Upper lobe of left lung (tissue), 6 donors: Measurements from ENCODE around the gene SRSF8. TPM values are rescaled to one million over a fixed set of nuclear protein-coding genes. Genes with fewer than 3 reads are reported as not detected.
"Not testable (repeated sequence)": the region's sequence is repeated elsewhere in the genome, so short reads cannot be mapped to it uniquely, and the experiment has no call there.

Experiments
- ATAC-seq, 2 donors: fragments of 200-7000 bp; cut with Tn5 transposase; one replicate each; pipeline ENCODE4 v1.9.1; 2022; ENCODE audit warnings: mild to moderate bottlenecking in 2 of 2, moderate library complexity in 2 of 2; ENCODE audit not compliant: low FRiP score in 2 of 2
- DNase-seq, 2 donors: peaks; one replicate each; pipeline ENCODE4 v3.0.0-alpha.2; 2019 to 2020
- H3K27ac ChIP-seq, 4 donors: fragments of 200-600 bp; sonication (generic); one replicate each; pipeline ENCODE4 v1.5.1; 2016 to 2019
- H3K27me3 ChIP-seq, 4 donors: fragments of 200-600 bp; sonication (generic); one replicate each; pipeline ENCODE4 v1.5.1; 2017 to 2019
- H3K36me3 ChIP-seq, 4 donors: fragments of 200-600 bp; sonication (generic); one replicate each; pipeline ENCODE4 v1.5.1; 2016 to 2019
- H3K4me1 ChIP-seq, 4 donors: fragments of 200-600 bp; sonication (generic); one replicate each; pipeline ENCODE4 v1.5.1; 2018 to 2019
- H3K4me3 ChIP-seq, 4 donors: fragments of 200-600 bp; sonication (generic); one replicate each; pipeline ENCODE4 v1.5.1; 2017 to 2019; ENCODE audit warnings: mild to moderate bottlenecking in 2 of 4, moderate library complexity in 1 of 4
- H3K9me3 ChIP-seq, 4 donors: fragments of 200-600 bp; sonication (generic); one replicate each; pipeline ENCODE4 v1.5.1; 2018 to 2019
- EP300 ChIP-seq, 4 donors: sonication (generic); formaldehyde crosslinking; IDR thresholded peaks; one replicate each; pipeline ENCODE4 v1.5.1; 2017; ENCODE audit warnings: antibody characterized with exemption in 4 of 4, control low read depth in 2 of 4
- POLR2A ChIP-seq, 4 donors: fragments of 450-650 bp; IDR thresholded peaks; one replicate each; pipeline ENCODE4 v1.5.1; 2016 to 2017; ENCODE audit warnings: antibody characterized with exemption in 4 of 4, mild to moderate bottlenecking in 2 of 4
- POLR2AphosphoS5 ChIP-seq, 2 donors: sonication (generic); formaldehyde crosslinking; IDR thresholded peaks; one replicate each; pipeline ENCODE4 v1.5.1; 2017; ENCODE audit warnings: antibody characterized with exemption in 2 of 2
- WGBS, 2 donors: methylation state at CpG; one replicate each; pipeline ENCODE4 v1.1.5; 2017 to 2018; 5-methylcytosine and 5-hydroxymethylcytosine counted together
- total RNA-seq, 6 donors: library from RNA; depleted of rRNA in 4 of 6; stranded (reverse); fragments of >200 nt in 4 of 6; gene quantifications; one replicate each; pipeline versions ENCODE4 v1.1.0 to v1.2.1, GENCODE V29; 2016 to 2021
- TF ChIP-seq, protein P1 (sequence below), 6 experiments: fragments of 450-650 bp in 4 of 6; fragments of 200-600 bp in 2 of 6; sonication (generic) in 2 of 6; IDR thresholded peaks; one replicate each; pipeline ENCODE4 v1.5.1; 2016 to 2019; ENCODE audit warnings: antibody characterized with exemption in 6 of 6
- donor health status: DM: no; HTN: no; CAD: no; lungs with moderate emphysema.
- donor health status: DM: no; HTN: yes; CAD: no; lungs with severe emphysema.

SRSF8 gene
- total RNA-seq, 6 donors from 2014 or later: 16.8 to 42.9 (median 35.7) TPM

DNA sequence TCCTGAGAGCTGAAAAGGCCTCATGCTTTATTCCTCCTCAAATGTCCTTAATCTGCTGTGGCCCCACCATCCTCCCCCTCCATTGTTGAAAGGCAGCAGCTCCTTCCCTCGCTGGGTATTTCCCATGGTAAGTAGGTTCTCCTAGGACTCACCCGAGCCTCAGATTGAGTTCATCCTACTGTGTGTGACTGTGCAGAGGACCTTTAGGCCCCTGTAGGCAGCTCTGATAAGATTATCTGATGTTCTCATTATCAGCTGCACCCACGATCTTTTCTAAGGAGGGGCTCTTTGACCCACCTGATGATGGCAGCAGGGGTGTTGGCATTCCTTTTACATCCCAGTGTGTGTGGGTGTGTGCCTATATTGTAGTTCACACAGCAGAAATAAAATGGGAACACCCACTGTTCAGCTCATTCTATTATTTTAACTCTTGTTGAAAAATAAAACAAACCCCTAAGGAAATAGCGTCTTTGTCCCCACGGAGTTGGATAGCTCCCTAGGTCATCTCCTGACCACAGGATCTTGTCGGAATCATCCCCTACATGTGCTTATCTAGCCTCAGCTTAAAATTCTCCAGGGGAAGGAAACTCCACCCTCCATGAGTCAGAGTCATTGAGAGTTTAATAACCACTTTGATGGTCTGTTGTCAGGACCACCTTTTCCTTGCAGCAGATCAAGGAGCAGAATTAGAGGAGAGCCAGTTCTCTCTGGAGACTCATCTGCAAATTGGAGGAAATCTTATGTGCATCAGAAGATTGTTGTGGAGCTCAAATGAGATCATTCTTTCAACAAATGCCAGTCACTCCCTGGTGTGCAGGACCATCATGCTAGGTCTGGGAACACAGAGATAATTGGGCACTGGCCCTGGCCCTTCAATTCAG is 42.2 kb downstream of the SRSF8 start:
- DNase-seq: no peak
- Histone ChIP-seq H3K36me3 (peaks cover 0 to 7% (median 0%) of the 10 kb centered on the region in 4 donors), H3K4me1 (peaks cover 4 to 23% (median 14%) of the 10 kb centered on the region in 4 donors), H3K4me3 (no peak overlapping the region), H3K9me3 (no peaks in the 10 kb centered on the region), H3K27ac (peak overlapping the region; percentile 62 to 87 (median 75)), H3K27me3 (no peaks in the 10 kb centered on the region)
- 51 to 61% methylated on average over 6 of the region's 6 CpGs for WGBS, 2 donors
- TF ChIP-seq POLR2AphosphoS5 (IDR thresholded peaks at IDR 0.05) (peak in 1 of 2 donors; percentile 46), EP300 (IDR thresholded peaks at IDR 0.05) (peak in 2 of 4 donors; percentile 55 to 85), POLR2A (IDR thresholded peaks at IDR 0.05) (no peak)
- ATAC-seq: peak; percentile 24 to 42

DNA sequence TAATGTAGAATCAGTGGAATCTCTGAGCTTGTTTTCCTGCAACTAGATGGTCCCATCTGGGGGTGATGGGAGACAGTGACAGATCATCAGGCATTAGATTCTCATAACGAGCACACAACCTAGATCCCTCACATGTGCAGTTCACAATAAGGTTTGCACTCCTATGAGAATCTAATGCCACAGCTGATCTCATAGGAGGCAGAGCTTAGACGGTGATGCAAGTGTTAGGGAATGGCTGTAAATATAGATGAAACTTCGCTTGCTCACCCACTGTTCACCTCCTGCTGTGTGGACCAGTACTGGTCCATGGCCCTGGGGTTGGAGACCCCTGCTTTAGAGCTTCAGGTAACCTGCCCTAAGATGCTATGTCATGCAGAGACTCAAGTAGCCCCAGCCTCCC is 44.8 kb downstream of the SRSF8 start:
- H3K9me3 ChIP-seq, H3K4me3 ChIP-seq, ATAC-seq, DNase-seq, H3K27me3 ChIP-seq, H3K27ac ChIP-seq, H3K36me3 ChIP-seq: not testable (repeated sequence)
- 92 to 98% methylated on average over 3 of the region's 3 CpGs for WGBS, 2 donors
- H3K4me1 ChIP-seq: peaks cover 4 to 20% (median 14%) of the 10 kb centered on the region in 4 donors

DNA sequence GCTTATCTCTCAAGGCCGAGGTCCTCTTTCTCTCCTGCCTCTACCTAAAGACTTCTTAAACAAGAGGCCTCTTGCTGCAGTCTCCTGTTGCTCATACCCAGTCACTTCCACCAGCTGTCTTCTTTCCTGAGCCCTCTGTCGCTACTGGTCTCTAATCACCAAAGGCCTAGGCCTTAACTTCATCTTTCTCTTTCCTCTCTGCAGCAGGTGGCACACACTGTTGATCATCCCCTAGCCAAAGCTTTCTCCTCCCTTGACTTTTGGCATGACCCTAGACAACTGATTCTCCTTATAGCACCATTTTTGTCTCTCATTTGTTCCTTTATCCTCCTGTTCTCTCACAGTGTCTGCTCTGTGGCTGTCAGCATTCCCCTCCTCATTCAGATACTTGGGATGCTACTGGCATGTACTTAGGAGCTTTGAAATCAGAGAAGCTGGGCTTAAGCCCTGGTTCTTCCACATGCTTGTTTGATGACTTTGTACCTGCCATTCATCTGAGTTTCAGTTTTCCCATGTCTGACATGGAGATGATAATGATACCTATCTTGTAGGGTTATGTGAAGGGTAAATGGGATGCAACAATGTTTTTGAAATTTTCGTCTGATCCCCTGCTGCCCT is 45.3 kb downstream of the SRSF8 start:
- TF ChIP-seq EP300 (IDR thresholded peaks at IDR 0.05): no peak
- TF ChIP-seq, protein P1, sequence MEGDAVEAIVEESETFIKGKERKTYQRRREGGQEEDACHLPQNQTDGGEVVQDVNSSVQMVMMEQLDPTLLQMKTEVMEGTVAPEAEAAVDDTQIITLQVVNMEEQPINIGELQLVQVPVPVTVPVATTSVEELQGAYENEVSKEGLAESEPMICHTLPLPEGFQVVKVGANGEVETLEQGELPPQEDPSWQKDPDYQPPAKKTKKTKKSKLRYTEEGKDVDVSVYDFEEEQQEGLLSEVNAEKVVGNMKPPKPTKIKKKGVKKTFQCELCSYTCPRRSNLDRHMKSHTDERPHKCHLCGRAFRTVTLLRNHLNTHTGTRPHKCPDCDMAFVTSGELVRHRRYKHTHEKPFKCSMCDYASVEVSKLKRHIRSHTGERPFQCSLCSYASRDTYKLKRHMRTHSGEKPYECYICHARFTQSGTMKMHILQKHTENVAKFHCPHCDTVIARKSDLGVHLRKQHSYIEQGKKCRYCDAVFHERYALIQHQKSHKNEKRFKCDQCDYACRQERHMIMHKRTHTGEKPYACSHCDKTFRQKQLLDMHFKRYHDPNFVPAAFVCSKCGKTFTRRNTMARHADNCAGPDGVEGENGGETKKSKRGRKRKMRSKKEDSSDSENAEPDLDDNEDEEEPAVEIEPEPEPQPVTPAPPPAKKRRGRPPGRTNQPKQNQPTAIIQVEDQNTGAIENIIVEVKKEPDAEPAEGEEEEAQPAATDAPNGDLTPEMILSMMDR (IDR thresholded peaks at IDR 0.05): no peak
- TF ChIP-seq POLR2AphosphoS5 (IDR thresholded peaks at IDR 0.05): no peak
- no peak for TF ChIP-seq POLR2A (IDR thresholded peaks at IDR 0.05)
- Histone ChIP-seq H3K4me1 (peaks cover 4 to 20% (median 14%) of the 10 kb centered on the region in 4 donors), H3K36me3 (peaks cover 0 to 7% (median 0%) of the 10 kb centered on the region in 4 donors), H3K4me3 (no peak overlapping the region), H3K9me3 (no peaks in the 10 kb centered on the region), H3K27me3 (no peaks in the 10 kb centered on the region), H3K27ac (no peak overlapping the region)
- 90 to 92% methylated on average over 3 of the region's 3 CpGs for WGBS, 2 donors
- no peak for ATAC-seq
- no peak for DNase-seq

DNA sequence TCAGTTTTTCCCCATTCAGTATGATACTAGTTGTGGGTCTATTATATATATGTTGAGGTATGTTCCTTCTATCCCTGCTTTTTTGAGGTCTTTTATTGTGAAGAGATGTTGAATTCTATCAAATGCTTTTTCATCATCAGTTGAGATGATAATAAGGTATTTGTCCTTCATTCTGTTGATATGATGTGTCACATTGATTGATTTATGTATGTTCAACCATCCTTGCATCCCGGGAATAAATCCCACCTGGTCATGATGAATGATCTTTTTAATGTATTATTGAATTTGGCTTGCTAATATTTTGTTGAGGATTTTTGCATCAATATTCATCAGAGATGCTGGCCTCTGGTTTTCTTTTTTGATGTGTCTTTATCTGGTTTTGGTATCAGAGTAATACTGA is 48.9 kb downstream of the SRSF8 start:
- DNase-seq (no peak), ATAC-seq (no peak)
- TF ChIP-seq, protein P1 (IDR thresholded peaks at IDR 0.05): no peak
- TF ChIP-seq EP300 (IDR thresholded peaks at IDR 0.05): no peak
- TF ChIP-seq POLR2AphosphoS5 (IDR thresholded peaks at IDR 0.05): no peak
- no peak for TF ChIP-seq POLR2A (IDR thresholded peaks at IDR 0.05)
- Histone ChIP-seq H3K36me3 (no peaks in the 10 kb centered on the region), H3K9me3 (no peaks in the 10 kb centered on the region), H3K4me1 (no peaks in the 10 kb centered on the region), H3K27me3 (no peaks in the 10 kb centered on the region), H3K4me3 (no peak overlapping the region), H3K27ac (no peak overlapping the region)
- whole genome bisulfite sequencing, 2 donors: 63 to 73% methylated on average over 1 of the region's 1 CpG

DNA sequence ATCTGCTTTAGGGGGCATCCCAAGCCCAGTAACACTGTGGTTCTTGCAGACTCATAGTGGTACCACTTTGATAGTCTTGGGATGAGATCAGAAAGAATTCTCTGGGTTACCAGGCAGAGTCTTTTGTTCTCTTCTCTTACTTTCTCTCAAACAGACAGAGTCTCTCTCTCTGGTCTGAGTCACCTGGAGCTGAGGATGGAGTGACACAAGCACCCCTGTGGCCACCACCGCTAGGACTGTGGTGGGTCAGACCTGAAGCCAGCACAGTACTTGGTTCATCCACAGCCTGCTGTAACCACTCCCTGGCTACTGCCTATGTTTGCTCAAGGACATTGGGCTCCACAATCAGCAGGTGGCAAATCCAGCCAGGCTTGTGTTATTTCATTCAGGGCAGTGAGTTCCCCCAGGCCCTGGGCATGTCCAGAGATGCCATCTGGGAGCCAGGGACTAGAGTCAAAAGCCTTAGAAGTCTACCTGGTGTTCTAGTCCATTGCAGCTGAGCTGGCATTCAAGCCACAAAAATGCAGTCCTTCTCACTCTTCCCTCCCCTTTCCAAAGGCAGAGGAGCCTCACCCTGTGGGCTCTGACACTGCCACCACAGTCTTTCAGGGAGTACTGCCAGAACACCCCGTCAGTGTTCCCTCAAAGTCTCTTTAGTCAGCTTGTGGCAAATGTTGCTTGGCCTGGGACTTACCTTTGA is 52.8 kb downstream of the SRSF8 start:
- no peaks in the 10 kb centered on the region for H3K4me1 ChIP-seq
- no peaks in the 10 kb centered on the region for H3K9me3 ChIP-seq
- TF ChIP-seq POLR2AphosphoS5 (IDR thresholded peaks at IDR 0.05): no peak
- TF ChIP-seq EP300 (IDR thresholded peaks at IDR 0.05): no peak
- TF ChIP-seq, protein P1 (IDR thresholded peaks at IDR 0.05): no peak
- TF ChIP-seq POLR2A (IDR thresholded peaks at IDR 0.05): no peak
- DNase-seq (no peak), ATAC-seq (no peak)
- H3K4me3 ChIP-seq: no peak overlapping the region
- no peaks in the 10 kb centered on the region for H3K27me3 ChIP-seq
- H3K36me3 ChIP-seq: no peaks in the 10 kb centered on the region
- WGBS, 2 donors: 70 to 100% methylated on average over 2 of the region's 2 CpGs
- no peak overlapping the region for H3K27ac ChIP-seq

Other genes with a start within 250 kb of the SRSF8 start
- gene CWC15, start 93.4 kb upstream of the SRSF8 start, total RNA-seq: 10 to 100 TPM; 23.0 to 55.5 (median 42.6) TPM
- under 1 TPM in 4 of 6 donors, not detected in 2; 0.20 to 0.74 (median 0.59) TPM for gene KDM4D, start 93.2 kb upstream of the SRSF8 start, total RNA-seq
- gene KDM4E, start 41.7 kb upstream of the SRSF8 start, total RNA-seq: not detected
- gene KDM4F, start 17.5 kb upstream of the SRSF8 start, total RNA-seq: not detected
- gene ENDOD1, start 22.9 kb downstream of the SRSF8 start, total RNA-seq: 10 to 100 TPM; 15.7 to 37.3 (median 27.1) TPM
- 10 to 100 TPM; 11.5 to 48.8 (median 23.2) TPM for gene SESN3, start 164.3 kb downstream of the SRSF8 start, total RNA-seq